AG10803 (cell line): ENCODE data around the gene KRT80.

ENCODE experiments used
- DNase-seq: peaks from one replicate; pipeline ENCODE4 v3.0.0; 2010; ENCODE audit warnings: low read depth
- H3K4me3 ChIP-seq: 2 replicates; pipeline ENCODE4 v1.5.1; 2011; ENCODE audit warnings: mild to moderate bottlenecking, low read length, control low read depth
- CTCF ChIP-seq: conservative IDR thresholded peaks from 2 replicates; pipeline ENCODE4 v1.5.1; 2011; ENCODE audit warnings: mild to moderate bottlenecking, low read length, control low read depth, inconsistent platforms

Gene KRT80

GRCh38 chr12:52209321-52209720 is 17.5 kb upstream of the KRT80 start:
- no peak overlapping the region for H3K4me3 ChIP-seq
- no peak for DNase-seq
- no peak for TF ChIP-seq CTCF

- no peak for DNase-seq
- no peak for TF ChIP-seq CTCF
- no peak overlapping the region for H3K4me3 ChIP-seq
Observed at GRCh38 chr12:52208424-52209165, 16.8 kb upstream of the KRT80 start.

GRCh38 chr12:52207895-52208294 is 16.1 kb upstream of the KRT80 start:
- peak; percentile 61 for DNase-seq
- TF ChIP-seq CTCF: no peak
- H3K4me3 ChIP-seq: no peak overlapping the region

GRCh38 chr12:52207106-52207505 is 15.3 kb upstream of the KRT80 start:
- no peak for DNase-seq
- no peak overlapping the region for H3K4me3 ChIP-seq
- no peak for TF ChIP-seq CTCF

GRCh38 chr12:52206304-52207040 is 14.7 kb upstream of the KRT80 start:
- TF ChIP-seq CTCF: no peak
- no peak for DNase-seq

GRCh38 chr12:52205612-52206303 is 13.9 kb upstream of the KRT80 start:
- no peak for TF ChIP-seq CTCF
- no peak for DNase-seq
- no peak overlapping the region for H3K4me3 ChIP-seq

More at GRCh38 chr12:52206304-52207040, 14.7 kb upstream of the KRT80 start:
- no peak overlapping the region for H3K4me3 ChIP-seq
